ENCODE measurements around the gene NINJ2. TPM values are rescaled to one million over a fixed set of nuclear protein-coding genes. Genes with fewer than 3 reads are reported as not detected.
"Not testable (repeated sequence)": the region's sequence is repeated elsewhere in the genome, so short reads cannot be mapped to it uniquely, and the experiment has no call there.

The NINJ2 gene
- total RNA-seq, 2 experiments from 2014 or later: 1.1 to 3.4 TPM

GRCh38 chr12:643475-644302, 19.6 kb downstream of the NINJ2 start:
- no peaks in the 10 kb centered on the region for H3K27me3 Mint-ChIP-seq
- peak in 5 of 14 experiments; percentile 18 to 60 (median 41) for DNase-seq
- no peak for TF ChIP-seq CTCF (IDR thresholded peaks at IDR 0.05)
- H3K4me1 Mint-ChIP-seq (ENCODE audit: low read depth): peaks cover 61% of the 10 kb centered on the region
- H3K9me3 ChIP-seq (ENCODE audit: control insufficient read depth in 1 of 2, insufficient read depth in 1 of 2, low read length in 2 of 2): no peaks in the 10 kb centered on the region
- intact Hi-C loops (cut with DNase I, micrococcal nuclease): loop anchor here (2.0 to 10.0 kb wide), 7 partner anchors 27 to 301 kb away; partner anchors contain the start of genes RAD52 (in 1 of the 2) and WNK1 (in 1 of the 2)
- ChIA-PET CTCF (interaction anchor here (0.7 to 2.5 kb wide), 10 partner anchors 19 to 170 kb away, joined by 3 to 8 read pairs (median 6); partner anchors contain the start of gene NINJ2), POLR2A (interaction anchor here (0.6 to 3.8 kb wide), 11 partner anchors 8 to 109 kb away, joined by 3 to 68 read pairs (median 5); partner anchors contain the start of genes NINJ2 and WNK1)
- no peaks in the 10 kb centered on the region for H3K36me3 Mint-ChIP-seq (ENCODE audit: low read depth)
- ATAC-seq (ENCODE audit: poor library complexity): no peak
- H3K27me3 ChIP-seq (ENCODE audit: control insufficient read depth in 1 of 2, insufficient read depth in 2 of 2, low read length in 2 of 2): no peaks in the 10 kb centered on the region
- H3K9me3 Mint-ChIP-seq: no peaks in the 10 kb centered on the region
- H3K4me3 ChIP-seq (ENCODE audit: low read length): peak overlapping the region; percentile 67
- peak overlapping the region; percentile 84 for H3K4me3 Mint-ChIP-seq
- peaks cover 60% of the 10 kb centered on the region for H3K4me1 ChIP-seq (ENCODE audit: insufficient read depth, low read length)
- peak overlapping the region; percentile 93 for H3K27ac Mint-ChIP-seq
- H3K27ac ChIP-seq (ENCODE audit: low read depth in 1 of 2, low read length in 2 of 2): peak overlapping the region; percentile 84 to 85
- H3K36me3 ChIP-seq (ENCODE audit: insufficient read depth, low read length): peaks cover 10% of the 10 kb centered on the region

GRCh38 chr12:642633-643474, 20.4 kb downstream of the NINJ2 start:
- H3K27me3 Mint-ChIP-seq: no peaks in the 10 kb centered on the region
- no peaks in the 10 kb centered on the region for H3K36me3 Mint-ChIP-seq (ENCODE audit: low read depth)
- no peaks in the 10 kb centered on the region for H3K27me3 ChIP-seq (ENCODE audit: control insufficient read depth in 1 of 2, insufficient read depth in 2 of 2, low read length in 2 of 2)
- peak overlapping the region; percentile 84 to 85 for H3K27ac ChIP-seq (ENCODE audit: low read depth in 1 of 2, low read length in 2 of 2)
- POLR2A ChIA-PET: interaction anchor here (0.6 to 3.8 kb wide), 14 partner anchors 9 to 172 kb away, joined by 3 to 68 read pairs (median 6); partner anchors contain the start of gene WNK1
- H3K4me1 ChIP-seq (ENCODE audit: insufficient read depth, low read length): peaks cover 63% of the 10 kb centered on the region
- no peaks in the 10 kb centered on the region for H3K9me3 ChIP-seq (ENCODE audit: control insufficient read depth in 1 of 2, insufficient read depth in 1 of 2, low read length in 2 of 2)
- peaks cover 10% of the 10 kb centered on the region for H3K36me3 ChIP-seq (ENCODE audit: insufficient read depth, low read length)
- H3K27ac Mint-ChIP-seq: peak overlapping the region; percentile 93
- peak; percentile 74 for ATAC-seq (ENCODE audit: poor library complexity)
- no peaks in the 10 kb centered on the region for H3K9me3 Mint-ChIP-seq
- TF ChIP-seq CTCF (IDR thresholded peaks at IDR 0.05): peak; percentile 15
- CTCF ChIA-PET: interaction anchor here (0.6 to 2.5 kb wide), 15 partner anchors 16 to 304 kb away, joined by 3 to 8 read pairs (median 4); partner anchors contain the start of genes NINJ2 and WNK1
- DNase-seq: peak; percentile 49 to 92 (median 76)
- peaks cover 63% of the 10 kb centered on the region for H3K4me1 Mint-ChIP-seq (ENCODE audit: low read depth)
- peak overlapping the region; percentile 84 for H3K4me3 Mint-ChIP-seq
- intact Hi-C loops (cut with DNase I, micrococcal nuclease): loop anchor here (2.0 to 10.0 kb wide), 5 partner anchors 39 to 302 kb away; partner anchors contain the start of genes RAD52 (in 1 of the 2) and WNK1 (in 1 of the 2)
- peak overlapping the region; percentile 67 for H3K4me3 ChIP-seq (ENCODE audit: low read length)

GRCh38 chr12:641321-641720, 21.9 kb downstream of the NINJ2 start:
- H3K27ac ChIP-seq (ENCODE audit: low read depth in 1 of 2, low read length in 2 of 2); DNase-seq; H3K36me3 Mint-ChIP-seq (ENCODE audit: low read depth); H3K36me3 ChIP-seq (ENCODE audit: insufficient read depth, low read length); H3K4me3 ChIP-seq (ENCODE audit: low read length); H3K27me3 ChIP-seq (ENCODE audit: control insufficient read depth in 1 of 2, insufficient read depth in 2 of 2, low read length in 2 of 2); ATAC-seq (ENCODE audit: poor library complexity); H3K9me3 ChIP-seq (ENCODE audit: control insufficient read depth in 1 of 2, insufficient read depth in 1 of 2, low read length in 2 of 2); H3K9me3 Mint-ChIP-seq; H3K27me3 Mint-ChIP-seq: not testable (repeated sequence)
- ChIA-PET CTCF (interaction anchor here (2.1 to 2.5 kb wide), 2 partner anchors 65 to 173 kb away, joined by 6 to 7 read pairs; no protein-coding TSS in a partner anchor), POLR2A (interaction anchor here (3.8 kb wide), 1 partner anchor 10 kb away, joined by 55 read pairs; no protein-coding TSS in a partner anchor)
- peaks cover 63% of the 10 kb centered on the region for H3K4me1 ChIP-seq (ENCODE audit: insufficient read depth, low read length)
- Mint-ChIP-seq H3K27ac (peak overlapping the region; percentile 85), H3K4me1 (ENCODE audit: low read depth) (peaks cover 54% of the 10 kb centered on the region), H3K4me3 (peak overlapping the region; percentile 34)
- intact Hi-C loops (cut with DNase I, micrococcal nuclease): loop anchor here (5.0 to 10.0 kb wide), 4 partner anchors 41 to 303 kb away; partner anchors contain the start of gene RAD52 (in 1 of the 2)

All from CD4-positive, alpha-beta T cell (primary cell).